Measurements from ENCODE around the gene NMNAT3. TPM values are rescaled to one million over a fixed set of nuclear protein-coding genes. Genes with fewer than 3 reads are reported as not detected.

The NMNAT3 gene
- total RNA-seq, 1 donor, result 0.86 TPM

DNA sequence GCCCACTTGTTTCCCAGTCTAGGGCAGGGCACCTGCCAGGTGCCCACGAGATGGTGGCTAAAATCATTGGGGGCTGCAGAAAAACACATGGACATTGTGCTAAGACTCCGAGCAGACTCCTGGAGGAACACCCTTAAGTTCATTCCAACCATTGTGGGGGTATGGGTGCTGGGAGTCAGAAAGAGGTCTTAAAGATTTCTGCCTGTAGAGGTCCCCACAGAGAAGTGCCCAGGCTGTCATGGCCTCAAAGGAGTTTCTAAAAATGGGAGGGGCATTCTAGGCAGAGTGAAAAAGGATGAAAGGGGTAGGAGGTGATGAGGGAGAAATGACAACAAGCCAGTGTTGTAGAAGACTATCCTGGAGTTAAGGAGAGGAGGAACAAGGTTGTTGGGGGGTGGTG, 155.4 kb downstream of the NMNAT3 start:
- no peak overlapping the region for H3K4me3 ChIP-seq (ENCODE audit: low read depth, low read length)
- TF ChIP-seq, protein P1, sequence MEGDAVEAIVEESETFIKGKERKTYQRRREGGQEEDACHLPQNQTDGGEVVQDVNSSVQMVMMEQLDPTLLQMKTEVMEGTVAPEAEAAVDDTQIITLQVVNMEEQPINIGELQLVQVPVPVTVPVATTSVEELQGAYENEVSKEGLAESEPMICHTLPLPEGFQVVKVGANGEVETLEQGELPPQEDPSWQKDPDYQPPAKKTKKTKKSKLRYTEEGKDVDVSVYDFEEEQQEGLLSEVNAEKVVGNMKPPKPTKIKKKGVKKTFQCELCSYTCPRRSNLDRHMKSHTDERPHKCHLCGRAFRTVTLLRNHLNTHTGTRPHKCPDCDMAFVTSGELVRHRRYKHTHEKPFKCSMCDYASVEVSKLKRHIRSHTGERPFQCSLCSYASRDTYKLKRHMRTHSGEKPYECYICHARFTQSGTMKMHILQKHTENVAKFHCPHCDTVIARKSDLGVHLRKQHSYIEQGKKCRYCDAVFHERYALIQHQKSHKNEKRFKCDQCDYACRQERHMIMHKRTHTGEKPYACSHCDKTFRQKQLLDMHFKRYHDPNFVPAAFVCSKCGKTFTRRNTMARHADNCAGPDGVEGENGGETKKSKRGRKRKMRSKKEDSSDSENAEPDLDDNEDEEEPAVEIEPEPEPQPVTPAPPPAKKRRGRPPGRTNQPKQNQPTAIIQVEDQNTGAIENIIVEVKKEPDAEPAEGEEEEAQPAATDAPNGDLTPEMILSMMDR (IDR thresholded peaks at IDR 0.05; ENCODE audit: insufficient read depth, low read depth, low read length), result peak; percentile 27
- peak; percentile 5 for DNase-seq (ENCODE audit: low read depth)

DNA sequence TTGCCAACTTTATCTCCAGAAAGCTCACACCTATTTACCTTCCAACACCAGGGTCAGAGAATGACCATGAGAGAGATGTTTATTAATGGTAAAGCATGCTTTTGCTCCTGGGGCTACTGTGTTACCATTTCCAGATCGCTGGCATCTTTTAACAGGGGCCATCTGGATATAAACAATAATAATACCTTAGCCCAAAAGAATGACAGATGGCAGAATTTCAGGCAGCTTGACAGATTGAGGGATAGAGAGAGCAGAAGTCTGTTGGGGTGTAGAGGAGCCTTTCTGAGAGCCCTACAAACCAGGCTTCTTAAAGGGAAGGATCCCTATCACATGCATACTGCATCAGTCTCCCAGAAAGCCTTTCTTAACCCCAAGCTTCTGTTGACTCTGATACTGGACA, 156.0 kb downstream of the NMNAT3 start:
- TF ChIP-seq, protein P1 (IDR thresholded peaks at IDR 0.05; ENCODE audit: insufficient read depth, low read depth, low read length), result no peak
- no peak overlapping the region for H3K4me3 ChIP-seq (ENCODE audit: low read depth, low read length)
- DNase-seq (ENCODE audit: low read depth), result no peak

DNA sequence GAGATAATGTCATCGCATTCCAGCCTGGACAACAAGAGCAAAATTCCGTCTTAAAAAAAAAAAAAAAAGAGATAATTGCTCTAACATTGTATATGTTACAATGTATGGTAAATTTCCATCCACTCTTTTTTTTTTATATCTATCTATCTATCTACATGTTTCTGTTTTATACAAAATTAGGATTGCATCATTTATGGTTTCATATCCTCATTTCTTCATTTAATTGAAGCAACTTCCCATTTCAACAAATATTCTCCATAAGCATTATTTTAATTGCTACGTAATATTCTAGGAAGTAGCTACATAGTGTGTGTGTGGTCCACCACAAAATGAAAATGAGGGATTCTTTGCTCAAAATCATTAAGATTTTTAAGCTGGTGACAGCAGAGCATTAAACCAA, 156.6 kb downstream of the NMNAT3 start:
- TF ChIP-seq, protein P1 (IDR thresholded peaks at IDR 0.05; ENCODE audit: insufficient read depth, low read depth, low read length), result no peak
- no peak for DNase-seq (ENCODE audit: low read depth)

DNA sequence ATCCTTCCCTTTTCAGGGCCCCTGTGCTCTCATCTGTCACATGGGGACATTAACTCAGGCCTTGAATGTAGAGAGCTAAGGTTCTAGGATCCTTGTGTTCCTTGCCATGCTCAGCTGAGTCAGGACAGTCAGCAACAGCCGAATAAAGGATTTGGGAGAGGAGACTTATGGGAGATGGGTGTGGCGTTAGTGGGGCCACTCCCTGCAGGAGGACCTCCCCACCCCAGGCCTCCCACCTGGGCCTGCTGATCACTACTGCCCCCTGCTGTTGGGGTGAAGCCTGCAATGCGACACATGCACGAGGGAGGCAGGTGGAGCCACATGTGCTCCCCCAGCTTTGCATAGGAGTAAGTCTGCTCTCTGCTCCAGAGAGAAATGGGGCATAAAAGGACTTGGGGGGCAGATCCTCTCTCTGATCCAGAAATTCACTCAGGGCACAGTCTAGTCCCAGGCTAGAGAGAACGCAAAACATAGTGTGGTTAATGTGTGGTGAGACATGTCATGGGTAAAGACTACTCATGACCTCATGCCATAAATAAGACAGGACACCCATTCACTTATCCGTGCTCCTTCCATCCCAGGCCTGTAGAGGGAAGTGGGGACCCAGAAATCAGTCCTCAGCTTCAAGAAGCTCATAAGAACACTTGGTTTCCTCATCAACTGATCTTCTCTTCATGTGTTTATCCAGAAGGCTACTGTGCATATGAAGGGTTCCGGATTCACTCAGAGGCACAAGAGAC, 157.6 kb downstream of the NMNAT3 start:
- TF ChIP-seq, protein P1 (IDR thresholded peaks at IDR 0.05; ENCODE audit: insufficient read depth, low read depth, low read length), result peak; percentile 24
- peak; percentile 44 for DNase-seq (ENCODE audit: low read depth)
- no peak overlapping the region for H3K4me3 ChIP-seq (ENCODE audit: low read depth, low read length)

More for the DNA sequence above, 156.6 kb downstream of the NMNAT3 start:
- no peak overlapping the region for H3K4me3 ChIP-seq (ENCODE audit: low read depth, low read length)

DNA sequence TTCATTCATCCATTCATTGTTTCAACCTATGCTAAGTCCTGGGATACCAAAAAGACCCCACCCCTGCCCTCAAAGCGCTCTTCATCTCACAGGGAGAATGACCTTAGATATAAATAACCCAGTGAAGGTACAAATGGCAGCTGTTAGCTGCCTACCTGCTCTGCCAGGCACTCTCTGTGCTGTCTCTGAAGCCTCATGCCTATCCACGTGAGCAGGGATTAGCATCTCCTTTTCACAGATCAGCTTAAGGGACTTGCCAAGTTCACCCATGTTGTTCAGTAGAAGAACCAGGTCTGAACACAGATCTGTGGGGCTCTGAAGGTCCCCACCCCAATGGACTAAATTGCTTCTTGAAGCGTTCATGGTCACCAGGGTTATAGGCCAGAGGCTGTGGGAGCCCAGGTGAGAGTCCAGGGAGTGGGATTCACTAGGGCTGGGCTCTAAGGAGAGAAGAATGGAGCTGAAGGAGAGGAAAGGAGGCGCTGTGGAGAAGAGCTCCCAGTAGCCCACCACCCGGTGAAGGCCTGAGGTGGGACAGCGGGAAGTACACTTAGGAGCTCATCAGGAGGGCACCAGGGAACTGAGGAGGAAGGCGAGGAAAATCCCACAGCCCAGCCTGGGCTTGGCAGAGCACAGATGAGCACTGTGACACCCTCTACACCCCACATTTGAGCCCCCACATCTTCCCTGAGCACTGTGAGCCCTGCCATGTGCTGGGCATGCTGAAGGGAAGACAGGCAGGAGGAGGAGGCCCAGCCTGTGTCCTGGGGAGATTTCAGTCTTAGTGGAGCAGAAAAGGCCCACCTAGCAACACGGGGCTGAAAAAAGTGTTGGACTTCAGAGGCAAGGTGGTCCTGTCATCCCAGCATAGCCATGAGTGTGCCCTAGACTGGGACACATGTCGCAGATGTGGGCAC, 158.6 kb downstream of the NMNAT3 start:
- TF ChIP-seq, protein P1 (IDR thresholded peaks at IDR 0.05; ENCODE audit: insufficient read depth, low read depth, low read length), result no peak
- H3K4me3 ChIP-seq (ENCODE audit: low read depth, low read length), result no peak overlapping the region
- DNase-seq (ENCODE audit: low read depth), result no peak

DNA sequence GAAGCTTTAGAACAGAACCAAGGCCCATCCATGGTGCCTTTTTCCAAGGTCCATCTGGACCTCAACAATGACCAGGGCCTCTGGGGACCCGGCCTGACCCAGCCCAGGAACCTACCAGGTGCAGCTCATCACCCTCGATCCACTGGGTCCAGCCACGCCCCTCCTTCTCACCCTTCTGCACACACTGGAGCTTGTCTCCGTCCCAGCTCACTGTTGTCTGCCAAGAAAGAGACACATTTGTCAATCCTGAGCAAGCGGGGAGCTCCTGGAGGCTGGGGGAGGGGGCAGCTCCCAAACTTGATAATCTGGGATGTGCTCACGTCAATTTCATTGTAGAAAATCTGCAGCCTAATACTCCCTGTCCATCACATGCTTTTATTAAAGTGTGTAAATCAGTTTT, 159.5 kb downstream of the NMNAT3 start:
- no peak overlapping the region for H3K4me3 ChIP-seq (ENCODE audit: low read depth, low read length)
- no peak for DNase-seq (ENCODE audit: low read depth)
- TF ChIP-seq, protein P1 (IDR thresholded peaks at IDR 0.05; ENCODE audit: insufficient read depth, low read depth, low read length), result no peak

All from fibroblast of villous mesenchyme (primary cell).